Dermis microvascular lymphatic vessel endothelial cell (primary cell): ENCODE measurements around the gene CACNA2D3. TPM values are rescaled to one million over a fixed set of nuclear protein-coding genes. Genes with fewer than 3 reads are reported as not detected.

Source experiments
- DNase-seq, 2 donors: peaks; one replicate each; pipeline versions ENCODE4 v3.0.0 to v3.0.0-alpha.2; 2010; ENCODE audit warnings: low read depth in 2 of 2
- total RNA-seq: library from RNA; depleted of rRNA; stranded (reverse); fragments of >200 nt; gene quantifications from 2 replicates; pipeline ENCODE4 v1.2.1, GENCODE V29; 2014

The CACNA2D3 gene
- total RNA-seq, 1 donor from 2014 or later = not detected

- DNase-seq = no peak
Observed at GRCh38 chr3:54337846-54338245, 215.5 kb downstream of the CACNA2D3 start.

GRCh38 chr3:54339608-54340007 lies 217.3 kb downstream of the CACNA2D3 start:
- DNase-seq = no peak

GRCh38 chr3:54341811-54342210 lies 219.5 kb downstream of the CACNA2D3 start:
- DNase-seq = no peak

GRCh38 chr3:54342676-54343075 lies 220.3 kb downstream of the CACNA2D3 start:
- DNase-seq = no peak

- no peak for DNase-seq
Observed at GRCh38 chr3:54343495-54343894, 221.1 kb downstream of the CACNA2D3 start.

- DNase-seq = no peak
Observed at GRCh38 chr3:54344601-54345231, 222.4 kb downstream of the CACNA2D3 start.

- no peak for DNase-seq
Observed at GRCh38 chr3:54345847-54346375, 223.6 kb downstream of the CACNA2D3 start.

GRCh38 chr3:54347060-54347459 lies 224.7 kb downstream of the CACNA2D3 start:
- no peak for DNase-seq

GRCh38 chr3:54347933-54348332 lies 225.6 kb downstream of the CACNA2D3 start:
- DNase-seq = no peak

- DNase-seq = no peak
Observed at GRCh38 chr3:54349231-54349652, 226.9 kb downstream of the CACNA2D3 start.

GRCh38 chr3:54349691-54350090 lies 227.3 kb downstream of the CACNA2D3 start:
- no peak for DNase-seq

- no peak for DNase-seq
Observed at GRCh38 chr3:54353546-54353945, 231.2 kb downstream of the CACNA2D3 start.

- no peak for DNase-seq
Observed at GRCh38 chr3:54353946-54354345, 231.6 kb downstream of the CACNA2D3 start.

GRCh38 chr3:54355800-54356199 lies 233.4 kb downstream of the CACNA2D3 start:
- no peak for DNase-seq

GRCh38 chr3:54356261-54357045 lies 234.1 kb downstream of the CACNA2D3 start:
- DNase-seq = no peak

- DNase-seq = no peak
Observed at GRCh38 chr3:54357301-54357700, 234.9 kb downstream of the CACNA2D3 start.

GRCh38 chr3:54358316-54358715 lies 236.0 kb downstream of the CACNA2D3 start:
- no peak for DNase-seq

- DNase-seq = no peak
Observed at GRCh38 chr3:54358969-54359694, 236.8 kb downstream of the CACNA2D3 start.

- DNase-seq = no peak
Observed at GRCh38 chr3:54360320-54360719, 238.0 kb downstream of the CACNA2D3 start.

GRCh38 chr3:54361746-54362283 lies 239.5 kb downstream of the CACNA2D3 start:
- no peak for DNase-seq

- DNase-seq = no peak
Observed at GRCh38 chr3:54366007-54366750, 243.8 kb downstream of the CACNA2D3 start.
